Ishikawa (cell line): ENCODE measurements around the gene CCDC107.

Source experiments
- CEBPB ChIP-seq: IDR thresholded peaks from 2 replicates; pipeline ENCODE4 v1.6.1; 2012
- CREB1 ChIP-seq: IDR thresholded peaks from 2 replicates; pipeline ENCODE4 v1.6.1; 2012; ENCODE audit warnings: low read depth
- EGR1 ChIP-seq: IDR thresholded peaks from 2 replicates; pipeline ENCODE4 v1.6.1; 2012
- EP300 ChIP-seq: IDR thresholded peaks from 2 replicates; pipeline ENCODE4 v1.6.1; 2012; ENCODE audit warnings: borderline replicate concordance
- FOXM1 ChIP-seq: IDR thresholded peaks from 2 replicates; pipeline ENCODE4 v1.6.1; 2012; ENCODE audit warnings: low read depth, borderline replicate concordance
- NFIC ChIP-seq: IDR thresholded peaks from 2 replicates; pipeline ENCODE4 v1.6.1; 2012
- RAD21 ChIP-seq: IDR thresholded peaks from 2 replicates; pipeline ENCODE4 v1.6.1; 2012; ENCODE audit warnings: low read depth
- TAF1 ChIP-seq: IDR thresholded peaks from 2 replicates; pipeline ENCODE4 v1.6.1; 2012; ENCODE audit warnings: low read depth, mild to moderate bottlenecking
- TCF12 ChIP-seq: IDR thresholded peaks from 2 replicates; pipeline ENCODE4 v1.6.1; 2012; ENCODE audit warnings: low read depth
- TEAD4 ChIP-seq: IDR thresholded peaks from 2 replicates; pipeline ENCODE4 v1.6.1; 2012
- YY1 ChIP-seq: IDR thresholded peaks from 2 replicates; pipeline ENCODE4 v1.6.1; 2012; ENCODE audit warnings: low read depth
- TF ChIP-seq, protein P1 (sequence below): IDR thresholded peaks from 2 replicates; pipeline ENCODE4 v1.6.1; 2012
- TF ChIP-seq, protein P2 (sequence below): IDR thresholded peaks from 2 replicates; pipeline ENCODE4 v1.6.1; 2012
- TF ChIP-seq, protein P3 (sequence below): IDR thresholded peaks from 2 replicates; pipeline ENCODE4 v1.6.1; 2012; ENCODE audit warnings: low read depth, mild to moderate bottlenecking

- TF ChIP-seq EP300 (peak; percentile 56; the same call in 1 of the 2 replicates), NFIC (peak; percentile 47; the same call in 1 of the 2 replicates), CREB1 (no peak; the same call in 1 of the 2 replicates), TEAD4 (peak; percentile 93), EGR1 (peak; percentile 88), CEBPB (peak; percentile 64), TCF12 (peak; percentile 70; the same call in 1 of the 2 replicates), YY1 (peak; percentile 68), FOXM1 (peak; percentile 47; the same call in 1 of the 2 replicates), TAF1 (no peak), RAD21 (no peak; the same call in 1 of the 2 replicates)
- TF ChIP-seq, protein P1, sequence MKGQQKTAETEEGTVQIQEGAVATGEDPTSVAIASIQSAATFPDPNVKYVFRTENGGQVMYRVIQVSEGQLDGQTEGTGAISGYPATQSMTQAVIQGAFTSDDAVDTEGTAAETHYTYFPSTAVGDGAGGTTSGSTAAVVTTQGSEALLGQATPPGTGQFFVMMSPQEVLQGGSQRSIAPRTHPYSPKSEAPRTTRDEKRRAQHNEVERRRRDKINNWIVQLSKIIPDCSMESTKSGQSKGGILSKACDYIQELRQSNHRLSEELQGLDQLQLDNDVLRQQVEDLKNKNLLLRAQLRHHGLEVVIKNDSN = peak; percentile 76
- TF ChIP-seq, protein P2, sequence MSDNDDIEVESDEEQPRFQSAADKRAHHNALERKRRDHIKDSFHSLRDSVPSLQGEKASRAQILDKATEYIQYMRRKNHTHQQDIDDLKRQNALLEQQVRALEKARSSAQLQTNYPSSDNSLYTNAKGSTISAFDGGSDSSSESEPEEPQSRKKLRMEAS = peak; percentile 99
- TF ChIP-seq, protein P3, sequence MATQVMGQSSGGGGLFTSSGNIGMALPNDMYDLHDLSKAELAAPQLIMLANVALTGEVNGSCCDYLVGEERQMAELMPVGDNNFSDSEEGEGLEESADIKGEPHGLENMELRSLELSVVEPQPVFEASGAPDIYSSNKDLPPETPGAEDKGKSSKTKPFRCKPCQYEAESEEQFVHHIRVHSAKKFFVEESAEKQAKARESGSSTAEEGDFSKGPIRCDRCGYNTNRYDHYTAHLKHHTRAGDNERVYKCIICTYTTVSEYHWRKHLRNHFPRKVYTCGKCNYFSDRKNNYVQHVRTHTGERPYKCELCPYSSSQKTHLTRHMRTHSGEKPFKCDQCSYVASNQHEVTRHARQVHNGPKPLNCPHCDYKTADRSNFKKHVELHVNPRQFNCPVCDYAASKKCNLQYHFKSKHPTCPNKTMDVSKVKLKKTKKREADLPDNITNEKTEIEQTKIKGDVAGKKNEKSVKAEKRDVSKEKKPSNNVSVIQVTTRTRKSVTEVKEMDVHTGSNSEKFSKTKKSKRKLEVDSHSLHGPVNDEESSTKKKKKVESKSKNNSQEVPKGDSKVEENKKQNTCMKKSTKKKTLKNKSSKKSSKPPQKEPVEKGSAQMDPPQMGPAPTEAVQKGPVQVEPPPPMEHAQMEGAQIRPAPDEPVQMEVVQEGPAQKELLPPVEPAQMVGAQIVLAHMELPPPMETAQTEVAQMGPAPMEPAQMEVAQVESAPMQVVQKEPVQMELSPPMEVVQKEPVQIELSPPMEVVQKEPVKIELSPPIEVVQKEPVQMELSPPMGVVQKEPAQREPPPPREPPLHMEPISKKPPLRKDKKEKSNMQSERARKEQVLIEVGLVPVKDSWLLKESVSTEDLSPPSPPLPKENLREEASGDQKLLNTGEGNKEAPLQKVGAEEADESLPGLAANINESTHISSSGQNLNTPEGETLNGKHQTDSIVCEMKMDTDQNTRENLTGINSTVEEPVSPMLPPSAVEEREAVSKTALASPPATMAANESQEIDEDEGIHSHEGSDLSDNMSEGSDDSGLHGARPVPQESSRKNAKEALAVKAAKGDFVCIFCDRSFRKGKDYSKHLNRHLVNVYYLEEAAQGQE = no peak
These were observed 451 bp upstream of the CCDC107 start, which contains the start of gene RMRP for GRCh38 chr9:35657546-35658136.
